NCI-H82 (cell line): ENCODE measurements around the gene TMEM43.
"Not testable (repeated sequence)": the region's sequence is repeated elsewhere in the genome, so short reads cannot be mapped to it uniquely, and the experiment has no call there.

Source experiments
- DNase-seq: peaks from one replicate; lab custom pipeline; 2025; lab: John Stamatoyannopoulos, UW

The TMEM43 gene

GRCh38 chr3:14124615-14125192 lies at the start of gene TMEM43, which contains the start of gene CHCHD4:
TMEM43 (plus strand) TSS chr3:14125052; CDS start chr3:14125194, 142 bp downstream.
CHCHD4 (minus strand) TSS chr3:14124870; CDS start chr3:14124676, 194 bp downstream.
- DNase-seq, result peak; percentile 98

- DNase-seq, result not testable (repeated sequence)
Observed at GRCh38 chr3:14075233-14075632, 49.6 kb upstream of the TMEM43 start.

- DNase-seq, result no peak
Observed at GRCh38 chr3:14077310-14077709, 47.5 kb upstream of the TMEM43 start.

- DNase-seq, result no peak
Observed at GRCh38 chr3:14082108-14082657, 42.7 kb upstream of the TMEM43 start.

GRCh38 chr3:14087461-14087860 lies 37.4 kb upstream of the TMEM43 start:
- not testable (repeated sequence) for DNase-seq

GRCh38 chr3:14091959-14092358 lies 32.9 kb upstream of the TMEM43 start:
- DNase-seq, result not testable (repeated sequence)

GRCh38 chr3:14092464-14092863 lies 32.4 kb upstream of the TMEM43 start:
- no peak for DNase-seq

- peak; percentile 38 for DNase-seq
Observed at GRCh38 chr3:14093831-14094230, 31.0 kb upstream of the TMEM43 start.

GRCh38 chr3:14096742-14097141 lies 28.1 kb upstream of the TMEM43 start:
- DNase-seq, result no peak

GRCh38 chr3:14097616-14098391 lies 27.0 kb upstream of the TMEM43 start:
- no peak for DNase-seq

- not testable (repeated sequence) for DNase-seq
Observed at GRCh38 chr3:14109821-14110220, 15.0 kb upstream of the TMEM43 start.

GRCh38 chr3:14110699-14111098 lies 14.2 kb upstream of the TMEM43 start:
- no peak for DNase-seq

GRCh38 chr3:14113965-14114635 lies 10.8 kb upstream of the TMEM43 start:
- peak; percentile 28 for DNase-seq

- DNase-seq, result no peak
Observed at GRCh38 chr3:14117468-14118399, 7.1 kb upstream of the TMEM43 start.

- DNase-seq, result no peak
Observed at GRCh38 chr3:14118400-14119381, 6.2 kb upstream of the TMEM43 start.

- no peak for DNase-seq
Observed at GRCh38 chr3:14119651-14120050, 5.2 kb upstream of the TMEM43 start.

GRCh38 chr3:14120111-14120920 lies 4.5 kb upstream of the TMEM43 start:
- DNase-seq, result no peak

GRCh38 chr3:14120921-14121448 lies 3.9 kb upstream of the TMEM43 start:
- not testable (repeated sequence) for DNase-seq

- DNase-seq, result no peak
Observed at GRCh38 chr3:14121859-14122258, 3.0 kb upstream of the TMEM43 start.
